GM18951 (cell line): ENCODE data around the gene ADGRB2.

ENCODE experiments used
- POLR2A ChIP-seq: IDR thresholded peaks from 4 replicates; pipeline ENCODE4 v1.6.1; 2011; ENCODE audit warnings: mild to moderate bottlenecking; ENCODE audit not compliant: insufficient read length, insufficient read depth; ENCODE audit errors: extremely low read depth
- in situ Hi-C: fragments of 300-500 bp; cut with MboI; formaldehyde crosslinking; loops from one replicate; pipeline ENCODE4 v1.12.0; 2022; ENCODE audit warnings: low sequenced_read_pairs, mixed read lengths, inconsistent platforms; ENCODE audit not compliant: unreplicated experiment

The ADGRB2 gene

DNA sequence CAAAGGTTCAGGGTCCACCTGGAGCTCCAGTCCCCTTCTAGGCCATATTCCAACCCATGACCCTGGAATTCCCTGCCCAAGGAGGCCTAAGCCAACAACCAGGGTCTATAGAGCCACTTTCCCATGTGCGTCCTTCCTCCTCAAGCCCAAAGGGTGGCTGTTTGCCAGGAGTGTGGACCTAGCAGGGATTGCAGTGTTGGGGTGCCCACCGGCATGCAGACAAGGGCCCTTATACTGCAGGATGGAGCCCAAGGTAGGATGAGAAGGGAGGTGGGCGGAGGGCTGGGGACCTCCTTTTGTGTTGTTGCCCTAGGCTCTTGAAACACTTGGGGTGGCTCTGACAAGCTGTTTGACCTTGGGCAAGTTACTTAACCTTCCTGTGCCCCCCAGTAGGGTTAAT is 19.7 kb upstream of the ADGRB2 start:
- in situ Hi-C loops = no loop called here
- no peak for TF ChIP-seq POLR2A

- no peak for TF ChIP-seq POLR2A
- in situ Hi-C loops = no loop called here
Measured at GRCh38 chr1:31782421-31783410, 18.6 kb upstream of the ADGRB2 start.

DNA sequence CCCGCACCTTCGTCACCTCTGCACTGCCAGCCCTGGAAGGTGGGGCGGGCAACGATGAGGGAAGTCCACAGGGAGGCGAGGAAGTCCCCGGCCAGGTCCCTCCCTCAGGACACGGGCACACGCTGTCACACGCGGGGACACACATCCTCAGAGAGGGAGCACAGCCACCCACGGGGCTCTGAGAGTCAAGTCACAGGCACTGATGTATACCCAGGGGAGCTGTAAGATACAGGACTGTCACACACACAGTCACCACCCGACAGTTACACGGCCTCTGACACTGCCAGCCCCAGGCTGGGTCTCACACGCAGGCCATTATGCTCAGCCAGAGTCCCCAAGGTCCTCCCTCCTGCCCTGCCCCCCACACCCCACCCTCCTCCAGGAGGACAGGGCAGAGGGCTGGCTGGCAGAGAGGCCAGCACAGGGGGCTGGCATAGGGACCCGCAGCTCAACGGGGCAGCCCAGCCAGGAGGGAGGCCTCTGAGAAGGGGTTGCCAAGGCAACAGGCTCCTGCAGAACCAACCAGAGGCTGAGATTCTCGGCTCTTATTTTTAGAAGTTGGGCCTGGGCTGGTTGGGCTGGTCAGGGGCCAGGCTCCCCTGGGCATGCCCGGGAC is 17.7 kb upstream of the ADGRB2 start:
- TF ChIP-seq POLR2A = no peak
- in situ Hi-C loops = no loop called here

GRCh38 chr1:31781138-31781755 is 17.1 kb upstream of the ADGRB2 start:
- in situ Hi-C loops = no loop called here
- TF ChIP-seq POLR2A = no peak

- in situ Hi-C loops = no loop called here
- no peak for TF ChIP-seq POLR2A
Measured at GRCh38 chr1:31780632-31781031, 16.5 kb upstream of the ADGRB2 start.

DNA sequence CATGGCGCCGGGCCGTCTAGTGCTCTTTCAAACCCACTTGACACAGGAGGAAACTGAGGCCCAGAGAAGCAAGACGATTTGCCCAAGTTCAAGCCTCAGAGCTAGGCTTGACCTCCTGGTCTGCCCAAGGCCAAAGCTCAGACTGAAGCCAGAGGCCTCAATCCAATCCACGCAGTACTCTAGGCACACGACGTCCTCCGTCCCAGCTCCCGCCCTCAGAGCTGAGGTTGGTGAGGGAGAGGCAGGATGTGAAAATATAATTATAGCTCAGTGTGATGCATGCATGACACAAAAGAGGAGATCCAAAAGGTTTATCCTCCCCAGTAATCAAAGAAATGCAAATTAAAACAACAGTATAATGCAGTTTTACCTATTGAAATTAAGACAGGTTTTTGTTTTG is 15.5 kb upstream of the ADGRB2 start:
- in situ Hi-C loops = no loop called here
- no peak for TF ChIP-seq POLR2A

- in situ Hi-C loops = no loop called here
- TF ChIP-seq POLR2A = no peak
Measured at GRCh38 chr1:31778763-31779488, 14.8 kb upstream of the ADGRB2 start.

GRCh38 chr1:31776516-31776915 is 12.4 kb upstream of the ADGRB2 start:
- in situ Hi-C loops = no loop called here
- TF ChIP-seq POLR2A = no peak

- no peak for TF ChIP-seq POLR2A
- in situ Hi-C loops = no loop called here
Measured at GRCh38 chr1:31776032-31776431, 11.9 kb upstream of the ADGRB2 start.

GRCh38 chr1:31775210-31775999 is 11.3 kb upstream of the ADGRB2 start:
- in situ Hi-C loops = no loop called here
- no peak for TF ChIP-seq POLR2A

- no peak for TF ChIP-seq POLR2A
- in situ Hi-C loops = no loop called here
Measured at GRCh38 chr1:31774495-31774894, 10.4 kb upstream of the ADGRB2 start.

DNA sequence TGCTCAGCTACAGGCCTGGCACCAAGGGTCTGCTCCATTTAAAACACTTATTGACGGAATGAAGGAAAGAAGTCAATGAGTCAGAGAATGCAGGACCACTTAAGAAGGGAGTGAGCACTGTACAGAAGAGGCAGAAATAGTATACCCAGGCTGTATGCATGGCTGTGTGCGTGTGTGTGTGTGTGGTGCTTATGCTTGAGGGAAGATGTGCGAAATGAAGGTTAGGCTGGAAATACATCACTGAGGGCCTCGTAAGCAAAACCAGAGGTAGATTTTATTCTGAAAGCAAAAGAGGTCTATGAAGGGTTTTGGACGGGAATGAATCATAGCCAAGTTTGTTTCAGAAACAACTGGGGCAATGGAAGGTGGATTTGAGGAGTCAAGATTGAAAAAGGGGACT is 9.7 kb upstream of the ADGRB2 start:
- in situ Hi-C loops = no loop called here
- no peak for TF ChIP-seq POLR2A
